GM18520 (cell line): ENCODE data around the gene EMID1.

Source experiments
- ATAC-seq: cut with Tn5 transposase; IDR thresholded peaks from one replicate; pipeline ENCODE4 v1.9.1; 2021; ENCODE audit not compliant: unreplicated experiment

The EMID1 gene

GRCh38 chr22:29259253-29259899, 53.7 kb downstream of the EMID1 start:
- ATAC-seq, result no peak

- no peak for ATAC-seq
Observed at GRCh38 chr22:29260031-29260560, 54.4 kb downstream of the EMID1 start.

GRCh38 chr22:29260601-29261315, 55.1 kb downstream of the EMID1 start:
- no peak for ATAC-seq

DNA sequence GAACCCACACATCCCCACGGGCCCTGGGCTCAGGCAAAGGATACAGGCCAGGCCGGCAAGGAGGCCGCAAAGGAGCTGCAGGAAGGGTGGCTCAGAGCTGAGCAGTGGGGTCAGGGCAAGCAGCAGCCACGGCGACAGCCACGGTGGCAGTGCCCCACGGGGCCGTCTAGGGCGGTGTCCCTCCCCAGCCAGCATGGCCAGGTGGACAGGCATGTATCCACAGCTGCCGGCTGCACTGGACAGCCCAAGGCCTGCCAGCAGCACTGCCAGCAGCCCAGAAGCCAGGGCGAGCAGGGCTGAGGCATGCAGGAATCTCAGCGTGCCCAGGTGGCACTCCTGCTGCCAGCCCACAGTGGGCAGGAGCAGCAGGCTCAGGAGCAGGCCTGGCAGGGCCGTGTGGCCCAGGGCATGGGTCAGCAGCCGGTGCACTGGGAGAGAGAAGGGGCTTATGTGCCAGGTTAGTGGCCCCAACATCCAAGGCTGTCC, 58.1 kb downstream of the EMID1 start:
- ATAC-seq, result no peak

DNA sequence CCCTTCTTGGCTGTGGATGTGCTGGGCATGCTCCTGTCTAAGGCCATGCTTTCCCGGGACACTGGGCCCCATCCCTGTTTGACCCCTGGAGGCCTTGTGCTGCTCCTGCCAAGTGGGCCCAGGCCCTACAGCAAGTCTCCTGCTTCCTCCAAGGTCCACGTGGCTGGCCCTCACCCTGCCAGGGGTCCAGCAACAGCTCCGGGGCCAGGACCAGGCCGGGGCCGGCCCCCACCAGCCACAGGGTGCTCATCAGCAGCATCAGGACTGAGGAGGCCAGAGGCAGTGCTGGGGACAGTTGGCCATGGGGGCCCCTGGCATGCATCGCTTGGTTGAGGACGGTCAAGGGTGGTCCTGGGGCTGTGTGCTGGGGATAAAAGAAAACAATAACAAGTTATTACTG, 59.6 kb downstream of the EMID1 start:
- no peak for ATAC-seq

GRCh38 chr22:29265929-29266328, 60.2 kb downstream of the EMID1 start:
- no peak for ATAC-seq

- ATAC-seq, result no peak
Observed at GRCh38 chr22:29266564-29267461, 61.1 kb downstream of the EMID1 start.

GRCh38 chr22:29267462-29267857, 61.8 kb downstream of the EMID1 start:
- ATAC-seq, result no peak

- peak; percentile 54 for ATAC-seq
Observed at GRCh38 chr22:29267858-29268510, 62.3 kb downstream of the EMID1 start, which contains the start of the genes EWSR1 and RHBDD3. TSS of gene EWSR1 (plus strand) at chr22:29268268. CDS start at chr22:29268337, 69 bp downstream. TSS of gene RHBDD3 (minus strand) at chr22:29267981. CDS start at chr22:29265626, 2,355 bp downstream.

DNA sequence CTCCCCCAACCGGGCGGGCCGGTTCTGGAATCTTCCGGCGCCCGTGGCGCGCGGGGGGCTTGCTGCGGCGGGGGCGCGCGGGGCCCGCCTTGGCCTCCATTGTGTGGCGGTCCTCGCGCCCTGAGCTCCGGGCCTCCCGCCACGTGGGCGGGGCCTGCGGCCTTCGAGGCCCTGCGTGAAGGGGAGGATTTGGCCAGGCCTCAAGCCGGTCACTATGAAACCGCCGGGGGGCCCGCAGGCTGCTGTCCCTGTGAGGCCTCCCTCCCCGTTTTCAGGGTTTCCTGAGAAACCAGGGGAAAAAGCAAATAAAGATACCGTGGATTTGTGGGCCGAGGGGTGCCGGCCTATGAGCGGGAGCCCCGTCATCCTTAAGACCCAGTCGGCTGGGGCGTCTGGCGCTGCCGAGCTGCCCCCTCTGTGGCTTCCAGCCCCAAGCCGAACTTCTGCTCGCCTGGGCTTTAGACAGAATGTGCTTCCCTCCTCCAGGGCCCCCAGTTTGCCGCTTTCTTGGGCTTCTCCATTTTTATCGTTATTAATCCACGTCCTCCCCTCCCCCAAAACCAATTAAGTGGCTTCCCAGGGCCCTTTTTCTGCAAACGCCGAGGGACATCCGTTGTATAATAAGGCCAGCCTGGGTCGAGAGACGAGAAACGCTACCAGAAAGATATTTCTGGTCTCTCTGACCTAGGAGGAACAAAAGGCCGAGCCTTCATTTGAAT, 63.0 kb downstream of the EMID1 start:
- ATAC-seq, result peak; percentile 19

DNA sequence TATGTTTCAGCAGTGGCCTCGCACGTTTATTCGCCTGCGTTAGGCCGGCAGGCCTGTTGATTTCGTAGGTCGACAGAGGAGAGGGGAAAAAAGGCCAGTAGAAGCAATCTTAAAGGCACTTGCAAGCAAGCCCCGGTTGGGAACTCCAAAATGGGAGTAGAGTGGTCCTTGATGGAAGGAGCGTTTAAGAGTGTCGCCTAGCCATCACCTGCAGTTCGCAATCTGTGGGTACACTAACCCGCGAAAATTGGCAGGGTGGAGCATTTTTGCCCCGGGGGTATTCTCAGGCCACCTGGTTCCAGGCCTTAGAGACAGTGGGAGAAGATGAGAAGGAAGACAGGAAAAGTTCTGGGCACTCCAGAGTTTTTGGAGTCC, 63.5 kb downstream of the EMID1 start:
- no peak for ATAC-seq

DNA sequence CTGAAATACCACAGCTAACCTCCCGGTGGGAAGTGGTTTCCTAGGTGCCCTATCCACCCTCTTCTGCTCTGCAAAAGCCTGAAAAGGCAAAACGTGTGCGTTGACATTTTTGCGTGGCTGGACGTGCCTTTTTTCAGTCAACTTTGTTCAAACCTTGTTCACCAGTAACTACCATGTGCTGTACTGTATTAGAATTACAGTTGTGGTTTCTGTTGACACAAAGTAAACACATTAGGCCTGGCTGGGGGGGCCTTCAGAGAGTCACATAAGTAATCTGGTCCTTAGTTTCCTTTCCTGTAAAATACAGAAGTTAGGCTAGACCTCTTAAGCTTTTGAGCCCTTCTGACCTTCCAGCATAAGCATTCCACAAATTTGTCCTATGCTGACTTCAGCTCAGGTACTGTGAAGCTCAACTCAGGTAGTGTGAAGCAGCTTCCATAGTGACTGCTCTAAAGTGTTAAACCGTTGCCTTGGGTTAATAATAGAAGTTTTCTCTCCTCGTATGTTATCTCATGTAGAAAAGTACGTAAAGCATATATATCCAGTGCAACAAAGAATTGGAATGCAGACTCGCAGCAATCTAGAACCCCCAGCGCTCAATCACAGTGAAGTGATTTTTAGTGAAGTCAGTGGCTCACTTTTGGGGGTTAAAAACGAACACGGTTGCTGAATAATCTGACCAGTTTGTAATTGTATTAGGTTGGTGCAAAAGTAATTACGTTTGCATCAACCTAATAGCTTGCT, 64.2 kb downstream of the EMID1 start:
- ATAC-seq, result no peak

GRCh38 chr22:29270475-29271271, 65.0 kb downstream of the EMID1 start:
- no peak for ATAC-seq

GRCh38 chr22:29272624-29273023, 66.9 kb downstream of the EMID1 start:
- no peak for ATAC-seq

DNA sequence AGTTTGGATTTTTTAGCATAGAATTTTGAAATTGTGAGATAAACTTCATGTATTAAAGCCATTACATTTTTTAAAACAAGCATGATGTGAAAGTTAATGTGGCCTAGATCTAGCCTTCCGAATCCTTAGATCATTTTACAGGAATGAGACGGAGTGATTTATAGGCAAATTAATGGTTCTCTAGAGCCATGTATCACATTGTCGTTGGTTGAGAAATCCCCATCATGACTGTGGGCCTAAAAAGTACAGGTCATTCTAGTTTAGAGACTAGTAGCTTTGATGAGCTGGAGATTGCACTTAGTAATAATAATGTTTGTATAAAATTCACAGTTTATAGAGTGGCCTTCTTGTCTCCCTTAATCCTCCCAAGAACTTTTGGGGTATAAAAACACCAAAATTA, 69.5 kb downstream of the EMID1 start:
- no peak for ATAC-seq

GRCh38 chr22:29275819-29276565, 70.3 kb downstream of the EMID1 start:
- no peak for ATAC-seq

DNA sequence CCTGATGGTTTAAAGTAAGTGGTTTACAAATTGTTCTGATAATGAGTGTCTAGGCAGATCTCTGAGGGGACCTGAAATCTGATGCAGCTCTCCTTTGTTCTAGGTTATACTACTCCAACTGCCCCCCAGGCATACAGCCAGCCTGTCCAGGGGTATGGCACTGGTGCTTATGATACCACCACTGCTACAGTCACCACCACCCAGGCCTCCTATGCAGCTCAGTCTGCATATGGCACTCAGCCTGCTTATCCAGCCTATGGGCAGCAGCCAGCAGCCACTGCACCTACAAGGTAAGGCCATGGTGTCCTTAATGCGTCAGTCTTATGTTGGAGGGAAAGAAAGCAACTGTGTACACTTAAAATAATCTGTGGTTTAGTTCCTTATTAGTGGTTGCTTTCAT, 72.2 kb downstream of the EMID1 start:
- ATAC-seq, result no peak

- ATAC-seq, result no peak
Observed at GRCh38 chr22:29284196-29284595, 78.5 kb downstream of the EMID1 start.
